Measurements from ENCODE around the gene PCSK9. TPM values are rescaled to one million over a fixed set of nuclear protein-coding genes. Genes with fewer than 3 reads are reported as not detected.

PCSK9 gene
- total and polyA plus RNA-seq, 4 donors: 10.8 to 112 (median 58.5) TPM

GRCh38 chr1:55084257-55084656, 44.9 kb downstream of the PCSK9 start (continued):
- TF ChIP-seq ZBTB33 (IDR thresholded peaks at IDR 0.05) (no peak), RXRA (IDR thresholded peaks at IDR 0.05) (no peak), YY1 (IDR thresholded peaks at IDR 0.05) (no peak)

- H3K27me3 ChIP-seq (ENCODE audit: control insufficient read depth in 4 of 4, insufficient read depth in 4 of 4, low read length in 3 of 4): no peaks in the 10 kb centered on the region
- TF ChIP-seq YY1 (IDR thresholded peaks at IDR 0.05): no peak
- no peak for TF ChIP-seq MAX (IDR thresholded peaks at IDR 0.05)
- TF ChIP-seq TAF1 (conservative IDR thresholded peaks at IDR 0.05): no peak
- no peak for TF ChIP-seq CTCF (IDR thresholded peaks at IDR 0.05; ENCODE audit: low read depth, low read length, missing input control)
- no peak for TF ChIP-seq JUND (IDR thresholded peaks at IDR 0.05)
- TF ChIP-seq FOXA2 (IDR thresholded peaks at IDR 0.05): no peak
- no peak for TF ChIP-seq REST (IDR thresholded peaks at IDR 0.05)
- no peak for TF ChIP-seq ZBTB33 (IDR thresholded peaks at IDR 0.05)
- TF ChIP-seq ATF3 (IDR thresholded peaks at IDR 0.05): no peak
- no peak for TF ChIP-seq SP1 (IDR thresholded peaks at IDR 0.05)
- TF ChIP-seq RXRA (IDR thresholded peaks at IDR 0.05): no peak
- TF ChIP-seq RAD21 (IDR thresholded peaks at IDR 0.05): no peak
- TF ChIP-seq HNF4A (conservative IDR thresholded peaks at IDR 0.05): no peak
- no peak for TF ChIP-seq EGR1 (IDR thresholded peaks at IDR 0.05; ENCODE audit: low read depth in 2 of 2)
- H3K4me1 ChIP-seq (ENCODE audit: control insufficient read depth in 4 of 4, insufficient read depth in 4 of 4, low read length in 3 of 4): no peaks in the 10 kb centered on the region
- no peak overlapping the region for H3K9ac ChIP-seq (ENCODE audit: low read depth in 1 of 2, low read length in 2 of 2)
- 98% methylated on average over 3 of the region's 3 CpGs for WGBS
- peaks cover 5 to 76% (median 56%) of the 10 kb centered on the region in 4 donors for H3K36me3 ChIP-seq (ENCODE audit: control insufficient read depth in 4 of 4, insufficient read depth in 3 of 4, low read depth in 1 of 4, low read length in 3 of 4)
- no peak for DNase-seq (ENCODE audit: low spot score)
- no peaks in the 10 kb centered on the region for H3K9me3 ChIP-seq (ENCODE audit: control insufficient read depth in 4 of 4, low read length in 3 of 4)
- no peak overlapping the region for H3K27ac ChIP-seq (ENCODE audit: low read depth in 1 of 2, low read length in 2 of 2)
- no peak overlapping the region for H3K4me3 ChIP-seq (ENCODE audit: low read depth in 1 of 3, low read length in 3 of 3)
Measured at GRCh38 chr1:55087439-55087838, 48.1 kb downstream of the PCSK9 start.

Measured in liver (tissue), 9 donors.